Ishikawa (cell line): ENCODE results near the gene CHPF.

Source experiments
- CEBPB ChIP-seq: IDR thresholded peaks from 2 replicates; pipeline ENCODE4 v1.6.1; 2012
- CREB1 ChIP-seq: IDR thresholded peaks from 2 replicates; pipeline ENCODE4 v1.6.1; 2012; ENCODE audit warnings: low read depth
- EGR1 ChIP-seq: IDR thresholded peaks from 2 replicates; pipeline ENCODE4 v1.6.1; 2012
- FOXM1 ChIP-seq: IDR thresholded peaks from 2 replicates; pipeline ENCODE4 v1.6.1; 2012; ENCODE audit warnings: low read depth, borderline replicate concordance
- REST ChIP-seq: IDR thresholded peaks from 2 replicates; pipeline ENCODE4 v1.6.1; 2012; ENCODE audit warnings: low read depth, mild to moderate bottlenecking
- TAF1 ChIP-seq: IDR thresholded peaks from 2 replicates; pipeline ENCODE4 v1.6.1; 2012; ENCODE audit warnings: low read depth, mild to moderate bottlenecking
- TCF12 ChIP-seq: IDR thresholded peaks from 2 replicates; pipeline ENCODE4 v1.6.1; 2012; ENCODE audit warnings: low read depth
- TEAD4 ChIP-seq: IDR thresholded peaks from 2 replicates; pipeline ENCODE4 v1.6.1; 2012
- YY1 ChIP-seq: IDR thresholded peaks from 2 replicates; pipeline ENCODE4 v1.6.1; 2012; ENCODE audit warnings: low read depth
- ZBTB7A ChIP-seq: IDR thresholded peaks from 2 replicates; pipeline ENCODE4 v1.6.1; 2012; ENCODE audit warnings: low read depth
- TF ChIP-seq, protein P1 (sequence below): IDR thresholded peaks from 2 replicates; pipeline ENCODE4 v1.6.1; 2012

GRCh38 chr2:219574484-219575311 lies 31.1 kb upstream of the CHPF start:
- TF ChIP-seq TEAD4 = no peak
- no peak for TF ChIP-seq ZBTB7A
- TF ChIP-seq TAF1 = no peak
- no peak for TF ChIP-seq YY1
- TF ChIP-seq CREB1 = no peak
- no peak for TF ChIP-seq TCF12
- TF ChIP-seq CEBPB = no peak
- TF ChIP-seq EGR1 = no peak
- TF ChIP-seq FOXM1 = no peak
- no peak for TF ChIP-seq REST
- TF ChIP-seq, protein P1, sequence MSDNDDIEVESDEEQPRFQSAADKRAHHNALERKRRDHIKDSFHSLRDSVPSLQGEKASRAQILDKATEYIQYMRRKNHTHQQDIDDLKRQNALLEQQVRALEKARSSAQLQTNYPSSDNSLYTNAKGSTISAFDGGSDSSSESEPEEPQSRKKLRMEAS = no peak
